K562 (cell line): ENCODE data around the gene NAT8L. TPM values are rescaled to one million over a fixed set of nuclear protein-coding genes. Genes with fewer than 3 reads are reported as not detected.

Experiments
- ATAC-seq: fragments of 200-7000 bp; cut with Tn5 transposase; 3 replicates; pipeline ENCODE4 v1.9.1; 2020; ENCODE audit warnings: moderate library complexity
- BruUV-seq: library from RNA; stranded (reverse); fragments of 400-500 nt; replicated peaks from 2 replicates; lab custom pipeline; 2021; lab: Mats Ljungman, UMichigan
- CTCF ChIA-PET: fragments of 300-600 bp; formaldehyde crosslinking; extraction: SDS; loops from one replicate; lab custom pipeline; 2021; ENCODE audit warnings: low intra/inter-chr PET ratio; lab: Yijun Ruan, JAX
- POLR2A ChIA-PET: fragments of 300-600, 350-650 bp; sonication (Branson Sonifier 250); formaldehyde crosslinking; extraction: SDS; loops from one replicate; lab custom pipeline; 2021; ENCODE audit warnings: antibody characterized with exemption, inconsistent platforms; lab: Yijun Ruan, JAX
- DNase-seq, 4 experiments: peaks; one replicate each; pipeline versions ENCODE4 v3.0.0 to v3.0.0-alpha.2; 2011 to 2018; ENCODE audit warnings: low spot score in 3 of 4, mixed read lengths in 3 of 4; ENCODE audit errors: extremely low read depth in 1 of 4
- FAIRE-seq: peaks from 2 replicates; lab custom pipeline; 2011; peaks lifted over from hg19 to GRCh38; lab: Jason Lieb, UNC
- H2AFZ ChIP-seq: 2 replicates; pipeline ENCODE4 v1.6.0; 2011; ENCODE audit warnings: low read depth, low read length, control low read depth, inconsistent platforms
- H3K27ac ChIP-seq: fragments of 200-600 bp; 3 replicates; pipeline ENCODE4 v1.8.0; 2011; ENCODE audit warnings: low read depth, mild to moderate bottlenecking, control low read depth, inconsistent platforms, low read length, moderate library complexity, mixed read lengths; ENCODE audit errors: extremely low read depth
- H3K27me3 ChIP-seq, 2 experiments: fragments of 300-600 bp in 1 of 2; 2 replicates in 1 of 2; 3 replicates in 1 of 2; pipeline versions ENCODE4 v1.6.0 to v1.8.0; 2011; ENCODE audit warnings: inconsistent platforms in 2 of 2, low read length in 2 of 2, mild to moderate bottlenecking in 1 of 2, mixed read lengths in 1 of 2, moderate library complexity in 1 of 2; ENCODE audit not compliant: control insufficient read depth in 2 of 2, insufficient read depth in 2 of 2
- H3K36me3 ChIP-seq: fragments of 300-600 bp; 3 replicates; pipeline ENCODE4 v1.8.0; 2011; ENCODE audit warnings: mild to moderate bottlenecking, low read length, inconsistent platforms; ENCODE audit not compliant: control insufficient read depth, insufficient read depth
- H3K4me1 ChIP-seq, 2 experiments: fragments of 200-600 bp in 1 of 2; replicated peaks in 1 of 2; 2 replicates in 1 of 2; 3 replicates in 1 of 2; pipeline versions ENCODE4 v1.5.1 to v1.8.0; 2011; ENCODE audit warnings: inconsistent platforms in 2 of 2, low read length in 2 of 2, mild to moderate bottlenecking in 1 of 2, mixed read lengths in 1 of 2, moderate library complexity in 1 of 2; ENCODE audit not compliant: control insufficient read depth in 2 of 2, insufficient read depth in 2 of 2
- H3K4me2 ChIP-seq: 2 replicates; pipeline ENCODE4 v1.6.1; 2011; ENCODE audit warnings: low read length, control low read depth, inconsistent platforms, mixed read lengths; ENCODE audit not compliant: insufficient read depth
- H3K4me3 ChIP-seq: fragments of 200-600 bp; sonication (generic), shearing (Covaris generic); 2 replicates; pipeline ENCODE4 v1.5.1; 2016; ENCODE audit warnings: control low read depth, inconsistent platforms
- H3K79me2 ChIP-seq: fragments of 200-600 bp; 3 replicates; pipeline ENCODE4 v1.8.0; 2011; ENCODE audit warnings: low read length, inconsistent platforms; ENCODE audit not compliant: control insufficient read depth, insufficient read depth
- H3K9ac ChIP-seq, 2 experiments: 2 replicates each; pipeline versions ENCODE4 v1.6.0 to v1.6.1; 2011; ENCODE audit warnings: low read depth in 2 of 2, low read length in 2 of 2, control low read depth in 1 of 2, inconsistent platforms in 1 of 2, mild to moderate bottlenecking in 1 of 2, mixed read lengths in 1 of 2; ENCODE audit not compliant: insufficient read depth in 1 of 2
- H3K9me1 ChIP-seq: one replicate; pipeline ENCODE4 v1.6.0; 2011; ENCODE audit warnings: inconsistent platforms, mild to moderate bottlenecking, low read length, moderate library complexity; ENCODE audit not compliant: control insufficient read depth, insufficient read depth
- H3K9me3 ChIP-seq: replicated peaks from 2 replicates; pipeline ENCODE4 v1.5.1; 2011; ENCODE audit warnings: low read depth, low read length, inconsistent platforms; ENCODE audit not compliant: control insufficient read depth, insufficient read depth
- H4K20me1 ChIP-seq: replicated peaks from 2 replicates; pipeline ENCODE4 v1.6.1; 2011; ENCODE audit warnings: low read length, inconsistent platforms, mixed read lengths; ENCODE audit not compliant: control insufficient read depth, insufficient read depth
- ARNT ChIP-seq, 2 experiments: fragments of 450-650 bp; IDR thresholded peaks; 2 replicates each; pipeline ENCODE4 v1.6.1; 2016; ENCODE audit warnings: mild to moderate bottlenecking in 1 of 2
- BCOR ChIP-seq: fragments of 450-650 bp; IDR thresholded peaks from 2 replicates; pipeline ENCODE4 v1.6.1; 2016
- CHCHD3 ChIP-seq: fragments of 250-450 bp; sonication (Bioruptor Pico); IDR thresholded peaks from 2 replicates; pipeline ENCODE4 v2.1.2; 2022; ENCODE audit warnings: mild to moderate bottlenecking
- E2F1 ChIP-seq: sonication (generic); formaldehyde crosslinking; IDR thresholded peaks from 2 replicates; pipeline ENCODE4 v1.8.1; 2023; ENCODE audit warnings: mild to moderate bottlenecking, missing genetic modification reagents, moderate library complexity
- EHMT2 ChIP-seq: fragments of 450-650 bp; IDR thresholded peaks from 2 replicates; pipeline ENCODE4 v1.6.1; 2018; ENCODE audit warnings: antibody characterized with exemption
- ETS2 ChIP-seq: IDR thresholded peaks from 2 replicates; pipeline ENCODE4 v1.6.1; 2016; ENCODE audit warnings: borderline replicate concordance, missing genetic modification characterization, mild to moderate bottlenecking, moderate library complexity, missing compliant biosample characterization; ENCODE audit not compliant: poor library complexity, severe bottlenecking
- MAZ ChIP-seq, 2 experiments: fragments of 450-650 bp in 1 of 2; sonication (generic) in 1 of 2; formaldehyde crosslinking; IDR thresholded peaks in 1 of 2; conservative IDR thresholded peaks in 1 of 2; 2 replicates each; pipeline versions ENCODE4 v1.4.0 to v1.5.0; 2020; ENCODE audit warnings: mild to moderate bottlenecking in 1 of 2, missing genetic modification reagents in 1 of 2
- PATZ1 ChIP-seq: fragments of 250-450 bp; sonication (Bioruptor Pico); IDR thresholded peaks from 2 replicates; pipeline ENCODE4 v1.5.0; 2020; ENCODE audit warnings: mild to moderate bottlenecking, borderline replicate concordance
- THRAP3 ChIP-seq: fragments of 450-650 bp; IDR thresholded peaks from 2 replicates; pipeline ENCODE4 v1.6.1; 2016; ENCODE audit warnings: mild to moderate bottlenecking, inconsistent platforms, borderline replicate concordance
- ZFPM2 ChIP-seq: fragments of 250-450 bp; sonication (Bioruptor Pico); IDR thresholded peaks from 2 replicates; pipeline ENCODE4 v1.5.1; 2022; ENCODE audit warnings: mild to moderate bottlenecking
- ZNF318 ChIP-seq, 2 experiments: fragments of 450-650 bp; IDR thresholded peaks; 2 replicates each; pipeline ENCODE4 v1.6.1; 2016; ENCODE audit warnings: mild to moderate bottlenecking in 2 of 2, borderline replicate concordance in 1 of 2, low read depth in 1 of 2, moderate library complexity in 1 of 2
- WGBS: fragments of 100-300 bp; shearing (Covaris generic); methylation state at CpG from one replicate; pipeline ENCODE4 v1.1.6; 2016; ENCODE audit warnings: low coverage, mixed read lengths; ENCODE audit not compliant: insufficient coverage; ENCODE audit errors: missing lambda C conversion rate; 5-methylcytosine and 5-hydroxymethylcytosine counted together
- in situ Hi-C: fragments of 300-500 bp; cut with MboI; formaldehyde crosslinking; loops from 4 replicates; pipeline ENCODE4 v1.15.0; 2018; ENCODE audit warnings: inconsistent platforms, mixed read lengths
- intact Hi-C: fragments of 100-400 bp; cut with micrococcal nuclease; formaldehyde crosslinking; loops from 2 replicates; pipeline ENCODE4 v1.14.2; 2022
- polyA plus RNA-seq, 8 experiments: library from polyadenylated mRNA; depleted of rRNA in 4 of 8; stranded (reverse) in 5 of 8; unstranded in 3 of 8; fragments of >200 nt; fragmentation: Nextera tagmentation in 2 of 8; fragmentation: Illumina TruSeq in 1 of 8; extraction: Ambion mirVana in 2 of 8; extraction: Trizol in 1 of 8; gene quantifications; 2 replicates each; pipeline versions ENCODE4 v1.2.1 to v1.2.3, GENCODE V29; 2011 to 2014; ENCODE audit warnings: inconsistent platforms in 1 of 8, missing spikeins in 1 of 8
- total RNA-seq, 7 experiments: library from RNA; depleted of rRNA in 6 of 7; stranded (reverse); fragments of >200 nt in 6 of 7; fragmentation: Illumina TruSeq in 2 of 7; extraction: Trizol in 2 of 7; gene quantifications; 2 replicates each; pipeline versions ENCODE4 v1.2.1 to v1.2.3, GENCODE V29; 2011 to 2021; ENCODE audit warnings: low replicate concordance in 1 of 7

The NAT8L gene
- total and polyA plus RNA-seq, 9 of the 15 experiments (the other 6 are each of a cell fraction or from before 2014, with no cell fraction given) = 0.06 to 11.0 (median 1.5) TPM

- Histone ChIP-seq H3K9me1 (no peaks in the 10 kb centered on the region), H3K4me2 (no peak overlapping the region), H3K9ac (no peak overlapping the region), H3K36me3 (no peaks in the 10 kb centered on the region), H3K4me3 (no peak overlapping the region), H3K27ac (no peak overlapping the region), H4K20me1 (no peaks in the 10 kb centered on the region), H3K27me3 (peaks cover 4 to 42% of the 10 kb centered on the region in 2 experiments; a peak in 4 of 5 replicates), H3K9me3 (no peaks in the 10 kb centered on the region), H3K79me2 (no peaks in the 10 kb centered on the region), H3K4me1 (peaks cover 0 to 3% of the 10 kb centered on the region in 2 experiments; a peak in 1 of 5 replicates), H2AFZ (no peak overlapping the region)
- DNase-seq = no peak
- ChIA-PET CTCF (no interaction called here), POLR2A (interaction anchor here (0.6 to 1.3 kb wide), 2 partner anchors 14 to 115 kb away, joined by 3 read pairs; no protein-coding TSS in a partner anchor)
- in situ Hi-C loops = no loop called here
- no peak for ATAC-seq
- WGBS = 4% methylated on average over 7 of the region's 7 CpGs
- FAIRE-seq = no peak
- intact Hi-C loops = no loop called here
- no TSS peak for BruUV-seq
- TF ChIP-seq CHCHD3 (CRISPR knock-in tag) (no peak), ZNF318 (IDR thresholded peaks at IDR 0.05; ENCODE audit: borderline replicate concordance in 1 of 2, low read depth in 1 of 2) (no peak), EHMT2 (no peak), PATZ1 (no peak), ARNT (IDR thresholded peaks at IDR 0.05) (no peak), E2F1 (CRISPR knock-in tag) (no peak), BCOR (no peak), MAZ (CRISPR knock-in tag; conservative IDR thresholded peaks at IDR 0.05 in 1 of 2, IDR thresholded peaks at IDR 0.05 in 1 of 2) (no peak), THRAP3 (no peak), ETS2 (tag) (no peak), ZFPM2 (CRISPR knock-in tag) (no peak)
Measured at GRCh38 chr4:2096073-2096609, 37.0 kb downstream of the NAT8L start.
